ENCODE results near the gene NFIC.

- TF ChIP-seq, protein P1, sequence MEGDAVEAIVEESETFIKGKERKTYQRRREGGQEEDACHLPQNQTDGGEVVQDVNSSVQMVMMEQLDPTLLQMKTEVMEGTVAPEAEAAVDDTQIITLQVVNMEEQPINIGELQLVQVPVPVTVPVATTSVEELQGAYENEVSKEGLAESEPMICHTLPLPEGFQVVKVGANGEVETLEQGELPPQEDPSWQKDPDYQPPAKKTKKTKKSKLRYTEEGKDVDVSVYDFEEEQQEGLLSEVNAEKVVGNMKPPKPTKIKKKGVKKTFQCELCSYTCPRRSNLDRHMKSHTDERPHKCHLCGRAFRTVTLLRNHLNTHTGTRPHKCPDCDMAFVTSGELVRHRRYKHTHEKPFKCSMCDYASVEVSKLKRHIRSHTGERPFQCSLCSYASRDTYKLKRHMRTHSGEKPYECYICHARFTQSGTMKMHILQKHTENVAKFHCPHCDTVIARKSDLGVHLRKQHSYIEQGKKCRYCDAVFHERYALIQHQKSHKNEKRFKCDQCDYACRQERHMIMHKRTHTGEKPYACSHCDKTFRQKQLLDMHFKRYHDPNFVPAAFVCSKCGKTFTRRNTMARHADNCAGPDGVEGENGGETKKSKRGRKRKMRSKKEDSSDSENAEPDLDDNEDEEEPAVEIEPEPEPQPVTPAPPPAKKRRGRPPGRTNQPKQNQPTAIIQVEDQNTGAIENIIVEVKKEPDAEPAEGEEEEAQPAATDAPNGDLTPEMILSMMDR (IDR thresholded peaks at IDR 0.05 in 2 of 3, conservative IDR thresholded peaks at IDR 0.05 in 1 of 3; ENCODE audit: control insufficient read depth in 2 of 3, extremely low read depth in 1 of 3, insufficient read depth in 1 of 3, low read depth in 3 of 3, low read length in 3 of 3), result no peak
- no peak for TF ChIP-seq CBFB (IDR thresholded peaks at IDR 0.05; ENCODE audit: low read depth)
- no peak for TF ChIP-seq ATF3 (IDR thresholded peaks at IDR 0.05; ENCODE audit: borderline replicate concordance, extremely low read depth, low read depth, low read length)
- no peak for TF ChIP-seq NFYA (IDR thresholded peaks at IDR 0.05; ENCODE audit: borderline replicate concordance, low read depth, low read length)
- TF ChIP-seq, protein P2, sequence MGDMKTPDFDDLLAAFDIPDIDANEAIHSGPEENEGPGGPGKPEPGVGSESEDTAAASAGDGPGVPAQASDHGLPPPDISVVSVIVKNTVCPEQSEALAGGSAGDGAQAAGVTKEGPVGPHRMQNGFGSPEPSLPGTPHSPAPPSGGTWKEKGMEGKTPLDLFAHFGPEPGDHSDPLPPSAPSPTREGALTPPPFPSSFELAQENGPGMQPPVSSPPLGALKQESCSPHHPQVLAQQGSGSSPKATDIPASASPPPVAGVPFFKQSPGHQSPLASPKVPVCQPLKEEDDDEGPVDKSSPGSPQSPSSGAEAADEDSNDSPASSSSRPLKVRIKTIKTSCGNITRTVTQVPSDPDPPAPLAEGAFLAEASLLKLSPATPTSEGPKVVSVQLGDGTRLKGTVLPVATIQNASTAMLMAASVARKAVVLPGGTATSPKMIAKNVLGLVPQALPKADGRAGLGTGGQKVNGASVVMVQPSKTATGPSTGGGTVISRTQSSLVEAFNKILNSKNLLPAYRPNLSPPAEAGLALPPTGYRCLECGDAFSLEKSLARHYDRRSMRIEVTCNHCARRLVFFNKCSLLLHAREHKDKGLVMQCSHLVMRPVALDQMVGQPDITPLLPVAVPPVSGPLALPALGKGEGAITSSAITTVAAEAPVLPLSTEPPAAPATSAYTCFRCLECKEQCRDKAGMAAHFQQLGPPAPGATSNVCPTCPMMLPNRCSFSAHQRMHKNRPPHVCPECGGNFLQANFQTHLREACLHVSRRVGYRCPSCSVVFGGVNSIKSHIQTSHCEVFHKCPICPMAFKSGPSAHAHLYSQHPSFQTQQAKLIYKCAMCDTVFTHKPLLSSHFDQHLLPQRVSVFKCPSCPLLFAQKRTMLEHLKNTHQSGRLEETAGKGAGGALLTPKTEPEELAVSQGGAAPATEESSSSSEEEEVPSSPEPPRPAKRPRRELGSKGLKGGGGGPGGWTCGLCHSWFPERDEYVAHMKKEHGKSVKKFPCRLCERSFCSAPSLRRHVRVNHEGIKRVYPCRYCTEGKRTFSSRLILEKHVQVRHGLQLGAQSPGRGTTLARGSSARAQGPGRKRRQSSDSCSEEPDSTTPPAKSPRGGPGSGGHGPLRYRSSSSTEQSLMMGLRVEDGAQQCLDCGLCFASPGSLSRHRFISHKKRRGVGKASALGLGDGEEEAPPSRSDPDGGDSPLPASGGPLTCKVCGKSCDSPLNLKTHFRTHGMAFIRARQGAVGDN (IDR thresholded peaks at IDR 0.05), result no peak
- TF ChIP-seq ETV6 (conservative IDR thresholded peaks at IDR 0.05 in 1 of 2, IDR thresholded peaks at IDR 0.05 in 1 of 2; ENCODE audit: borderline replicate concordance in 1 of 2, low read depth in 1 of 2), result no peak
- no peak for TF ChIP-seq POLR2AphosphoS5 (IDR thresholded peaks at IDR 0.05; ENCODE audit: low read length)
These were observed 38.9 kb downstream of the NFIC start for GRCh38 chr19:3405261-3405653.
